Cardiac muscle cell (in vitro differentiated cells and primary cell): ENCODE results near the gene GORAB. TPM values are rescaled to one million over a fixed set of nuclear protein-coding genes. Genes with fewer than 3 reads are reported as not detected.

Source experiments
- DNase-seq, 2 donors: peaks; one replicate each; pipeline versions ENCODE4 v3.0.0 to v3.0.0-alpha.2; 2010 to 2017; ENCODE audit warnings: low read depth in 1 of 2, low spot score in 1 of 2
- H3K27ac ChIP-seq: fragments of 200-600 bp; sonication (generic); 2 replicates; pipeline ENCODE4 v1.5.1; 2016
- H3K27me3 ChIP-seq: fragments of 200-600 bp; sonication (generic); 2 replicates; pipeline ENCODE4 v1.6.0; 2016; ENCODE audit warnings: control low read depth
- H3K36me3 ChIP-seq: fragments of 200-600 bp; sonication (generic); 2 replicates; pipeline ENCODE4 v1.5.1; 2016; ENCODE audit warnings: control low read depth
- H3K4me1 ChIP-seq: fragments of 200-600 bp; sonication (generic); 2 replicates; pipeline ENCODE4 v1.8.1; 2017; ENCODE audit warnings: low read depth, mild to moderate bottlenecking, mixed run types
- H3K4me3 ChIP-seq: fragments of 200-600 bp; sonication (generic); 2 replicates; pipeline ENCODE4 v1.5.1; 2016; ENCODE audit warnings: mild to moderate bottlenecking
- H3K9me3 ChIP-seq: fragments of 200-600 bp; sonication (generic); 2 replicates; pipeline ENCODE4 v1.5.1; 2017; ENCODE audit warnings: low read depth, mild to moderate bottlenecking, control low read depth
- CTCF ChIP-seq: IDR thresholded peaks from 2 replicates; pipeline ENCODE4 v1.5.1; 2012; ENCODE audit warnings: low read depth, mild to moderate bottlenecking, low read length
- polyA plus RNA-seq: library from polyadenylated mRNA; unstranded; fragments of >200 nt; fragmentation: Nextera tagmentation; extraction: Ambion mirVana; gene quantifications from 2 replicates; pipeline ENCODE4 v1.2.1, GENCODE V29; 2016
- total RNA-seq: library from RNA; depleted of rRNA; stranded (reverse); fragments of >200 nt; gene quantifications from 2 replicates; pipeline ENCODE4 v1.2.3, GENCODE V29; 2016

The GORAB gene
- total RNA-seq: 8.5 and 8.9 TPM in 2 replicates
- polyA plus RNA-seq: 5.5 and 10.1 TPM in 2 replicates

GRCh38 chr1:170531758-170532657, at the start of gene GORAB:
Gene GORAB, plus strand, starts transcription at chr1:170532166. Its CDS starts 58 bp downstream, at chr1:170532224.
- H3K4me3 ChIP-seq: peak within 1 kb of the TSS; percentile 61
- no peak for TF ChIP-seq CTCF
- peaks cover 4% of the 10 kb centered on the region for H3K36me3 ChIP-seq
- peak; percentile 93 to 95 for DNase-seq
- H3K9me3 ChIP-seq: no peaks in the 10 kb centered on the region
- H3K27ac ChIP-seq: peak within 1 kb of the TSS; percentile 97
- H3K4me1 ChIP-seq: peaks cover 8% of the 10 kb centered on the region
- H3K27me3 ChIP-seq: no peaks in the 10 kb centered on the region

GRCh38 chr1:170483051-170483450, 48.9 kb upstream of the GORAB start:
- Histone ChIP-seq H3K9me3 (no peaks in the 10 kb centered on the region), H3K4me1 (no peaks in the 10 kb centered on the region), H3K36me3 (no peaks in the 10 kb centered on the region), H3K27ac (no peak overlapping the region), H3K27me3 (no peaks in the 10 kb centered on the region), H3K4me3 (no peak overlapping the region)
- DNase-seq: no peak
- TF ChIP-seq CTCF: no peak

- no peak for DNase-seq
- H3K4me3 ChIP-seq: no peak overlapping the region
- TF ChIP-seq CTCF: no peak
- no peaks in the 10 kb centered on the region for H3K4me1 ChIP-seq
- H3K36me3 ChIP-seq: no peaks in the 10 kb centered on the region
- H3K27ac ChIP-seq: no peak overlapping the region
- no peaks in the 10 kb centered on the region for H3K9me3 ChIP-seq
- H3K27me3 ChIP-seq: no peaks in the 10 kb centered on the region
Measured at GRCh38 chr1:170487503-170487902, 44.5 kb upstream of the GORAB start.

GRCh38 chr1:170491291-170491690, 40.7 kb upstream of the GORAB start:
- Histone ChIP-seq H3K4me3 (no peak overlapping the region), H3K9me3 (no peaks in the 10 kb centered on the region), H3K4me1 (no peaks in the 10 kb centered on the region), H3K27ac (no peak overlapping the region), H3K27me3 (no peaks in the 10 kb centered on the region), H3K36me3 (no peaks in the 10 kb centered on the region)
- TF ChIP-seq CTCF: no peak
- DNase-seq: no peak

GRCh38 chr1:170494369-170494768, 37.6 kb upstream of the GORAB start:
- DNase-seq: peak in 1 of 2 donors; percentile 90

More at GRCh38 chr1:170494369-170494768, 37.6 kb upstream of the GORAB start:
- no peaks in the 10 kb centered on the region for H3K4me1 ChIP-seq
- H3K36me3 ChIP-seq: no peaks in the 10 kb centered on the region
- no peaks in the 10 kb centered on the region for H3K9me3 ChIP-seq
- H3K4me3 ChIP-seq: no peak overlapping the region
- no peak for TF ChIP-seq CTCF
- no peak overlapping the region for H3K27ac ChIP-seq
- no peaks in the 10 kb centered on the region for H3K27me3 ChIP-seq
